ENCODE measurements around the gene EMC1. TPM values are rescaled to one million over a fixed set of nuclear protein-coding genes. Genes with fewer than 3 reads are reported as not detected.
"Not testable (repeated sequence)": the region's sequence is repeated elsewhere in the genome, so short reads cannot be mapped to it uniquely, and the experiment has no call there.

Gene EMC1
- total RNA-seq, 1 experiment from 2014 or later, result 36.4 TPM

DNA sequence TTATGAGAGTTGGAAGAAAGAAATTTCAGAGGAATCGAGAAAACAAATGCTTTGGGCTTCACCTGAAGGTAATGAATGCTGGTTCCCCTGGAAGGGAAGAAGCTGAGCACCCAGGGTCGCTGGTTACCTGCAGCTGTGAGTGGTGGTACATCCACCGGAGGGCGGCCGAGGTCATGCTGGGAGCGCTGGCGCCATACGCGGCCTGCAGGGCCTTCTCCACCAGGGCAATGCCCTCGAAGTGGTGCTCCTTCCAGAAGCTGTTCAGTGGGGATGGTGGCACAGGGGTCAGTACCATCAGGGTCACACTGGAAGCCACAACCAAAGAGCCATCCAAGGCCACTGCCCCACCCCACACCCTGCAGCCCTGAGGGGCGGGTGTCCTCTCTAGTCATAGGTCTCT, 17.1 kb upstream of the EMC1 start:
- no peak for DNase-seq (ENCODE audit: low read depth)
- in situ Hi-C loops (cut with HindIII; ENCODE audit: low pct_unique_long_range_greater_than_20kb, low sequenced_read_pairs), result no loop called here

DNA sequence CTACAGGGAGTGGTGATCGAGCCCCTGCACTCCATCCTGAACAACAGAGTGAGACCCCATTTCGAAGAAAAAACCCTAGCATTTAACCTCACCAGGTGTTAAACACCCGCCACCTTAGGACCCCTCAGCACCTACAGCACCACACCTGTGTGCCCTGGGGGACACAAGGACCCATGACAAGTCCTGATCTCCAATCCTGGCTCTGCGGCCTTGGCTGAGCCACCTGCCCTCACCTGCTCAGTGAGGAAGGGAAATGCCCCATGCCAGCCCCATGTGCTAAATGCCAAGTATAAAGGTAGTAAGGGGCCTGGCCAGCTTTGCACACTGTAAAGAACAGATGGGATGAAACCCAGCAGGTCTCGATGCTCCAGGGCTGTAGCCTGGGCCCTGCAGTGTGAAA, 11.4 kb upstream of the EMC1 start:
- DNase-seq (ENCODE audit: low read depth), result no peak
- in situ Hi-C loops (cut with HindIII; ENCODE audit: low pct_unique_long_range_greater_than_20kb, low sequenced_read_pairs), result no loop called here

DNA sequence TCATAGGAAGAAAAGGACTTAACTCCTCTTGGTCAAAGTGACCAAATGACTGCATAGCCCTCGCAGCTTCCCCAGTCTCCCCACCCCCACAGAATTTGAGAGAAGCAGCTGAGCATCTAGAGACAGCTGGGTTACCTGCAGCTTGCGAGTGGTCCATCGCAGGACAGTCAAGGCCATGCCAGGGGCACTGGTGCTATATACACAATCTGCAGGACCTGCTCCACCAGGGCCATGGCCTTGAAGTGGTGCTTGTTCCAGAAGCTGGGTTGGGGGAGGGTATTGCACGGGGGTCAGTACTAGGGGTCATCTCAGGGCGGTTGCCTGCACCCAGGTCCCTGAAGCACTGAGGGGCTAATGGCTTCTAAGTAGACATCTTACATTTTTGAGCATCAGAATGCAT, 10.7 kb upstream of the EMC1 start:
- DNase-seq (ENCODE audit: low read depth), result no peak
- in situ Hi-C loops (cut with HindIII; ENCODE audit: low pct_unique_long_range_greater_than_20kb, low sequenced_read_pairs), result no loop called here

- peak; percentile 83 for DNase-seq (ENCODE audit: low read depth)
- in situ Hi-C loops (cut with HindIII; ENCODE audit: low pct_unique_long_range_greater_than_20kb, low sequenced_read_pairs), result no loop called here
Measured at GRCh38 chr1:19260211-19261138, 9.2 kb upstream of the EMC1 start.

DNA sequence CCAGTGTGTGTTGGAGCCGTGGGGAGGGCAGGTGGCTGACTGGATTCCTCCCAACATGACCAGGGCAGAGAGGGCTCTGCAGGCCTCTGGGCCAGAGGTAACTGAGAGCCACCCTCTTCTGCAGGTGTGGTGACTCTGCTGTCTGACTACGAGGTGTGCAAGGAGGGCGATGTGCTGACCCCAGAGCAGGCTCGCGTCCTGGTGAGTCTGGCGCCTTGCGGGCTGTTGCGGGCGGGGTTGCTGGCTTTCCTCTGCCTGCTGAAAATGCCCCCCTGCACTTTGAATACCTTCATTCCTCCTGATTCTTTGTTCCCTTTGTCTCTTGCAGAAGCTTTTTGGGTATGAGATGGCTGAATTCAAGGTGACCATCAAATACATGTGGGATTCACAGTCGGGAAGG, 7.0 kb upstream of the EMC1 start:
- in situ Hi-C loops (cut with HindIII; ENCODE audit: low pct_unique_long_range_greater_than_20kb, low sequenced_read_pairs), result no loop called here
- no peak for DNase-seq (ENCODE audit: low read depth)

DNA sequence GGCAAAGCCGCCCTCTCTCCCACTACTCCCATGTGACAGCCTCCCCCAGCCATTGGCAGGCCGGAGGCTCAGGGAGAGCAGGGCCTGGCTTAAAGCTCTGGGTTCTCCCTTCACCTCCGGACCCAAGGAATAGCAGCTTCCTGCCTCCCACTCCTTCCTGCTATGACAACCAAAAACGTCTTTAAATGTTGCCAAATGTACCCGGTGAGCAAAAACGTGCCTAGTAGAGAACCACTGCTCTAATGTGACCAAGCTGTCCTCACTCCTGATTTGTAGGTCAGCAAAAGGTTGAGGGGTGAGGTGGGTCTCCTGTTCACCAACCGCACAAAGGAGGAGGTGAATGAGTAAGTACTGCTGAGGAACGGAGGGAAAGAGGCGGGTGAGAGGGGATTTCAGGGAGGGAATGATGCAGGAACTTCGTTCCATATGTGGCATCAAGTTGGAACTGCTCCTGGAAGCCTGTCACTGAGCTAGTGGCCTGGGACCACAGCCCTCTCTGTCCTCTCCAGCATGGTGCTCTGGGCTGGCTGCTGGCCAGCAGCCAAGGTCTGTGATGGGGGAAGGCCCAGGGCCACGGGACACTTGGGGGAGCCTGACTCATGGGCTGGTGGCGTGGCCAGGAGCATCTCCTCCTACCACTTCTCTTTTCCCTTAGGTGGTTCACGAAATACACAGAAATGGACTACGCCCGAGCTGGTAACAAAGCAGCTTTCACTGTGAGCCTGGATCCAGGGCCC, 6.0 kb upstream of the EMC1 start:
- in situ Hi-C loops (cut with HindIII; ENCODE audit: low pct_unique_long_range_greater_than_20kb, low sequenced_read_pairs), result no loop called here
- DNase-seq (ENCODE audit: low read depth), result peak; percentile 39

DNA sequence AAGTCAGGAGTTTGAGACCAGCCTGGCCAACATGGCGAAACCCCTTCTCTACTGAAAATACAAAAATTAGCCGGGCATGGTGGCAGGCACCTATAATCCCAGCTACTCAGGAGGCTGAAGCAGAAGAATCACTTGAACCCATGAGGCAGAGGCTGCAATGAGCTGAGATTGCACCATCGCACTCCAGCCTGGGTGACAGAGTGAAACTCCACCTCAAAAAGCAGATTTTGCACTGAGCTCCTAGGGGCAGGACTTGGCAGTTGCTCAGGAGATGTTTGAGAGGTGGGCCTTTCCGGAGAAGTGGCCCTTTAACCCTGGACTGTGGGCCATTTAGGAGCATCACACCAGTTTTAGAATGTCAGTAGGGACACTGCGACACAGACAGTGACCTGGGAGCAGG, 5.0 kb upstream of the EMC1 start:
- DNase-seq (ENCODE audit: low read depth); in situ Hi-C loops (cut with HindIII; ENCODE audit: low pct_unique_long_range_greater_than_20kb, low sequenced_read_pairs): not testable (repeated sequence)

- in situ Hi-C loops (cut with HindIII; ENCODE audit: low pct_unique_long_range_greater_than_20kb, low sequenced_read_pairs), result no loop called here
- DNase-seq (ENCODE audit: low read depth), result no peak
Measured at GRCh38 chr1:19255288-19255687, 4.0 kb upstream of the EMC1 start.

DNA sequence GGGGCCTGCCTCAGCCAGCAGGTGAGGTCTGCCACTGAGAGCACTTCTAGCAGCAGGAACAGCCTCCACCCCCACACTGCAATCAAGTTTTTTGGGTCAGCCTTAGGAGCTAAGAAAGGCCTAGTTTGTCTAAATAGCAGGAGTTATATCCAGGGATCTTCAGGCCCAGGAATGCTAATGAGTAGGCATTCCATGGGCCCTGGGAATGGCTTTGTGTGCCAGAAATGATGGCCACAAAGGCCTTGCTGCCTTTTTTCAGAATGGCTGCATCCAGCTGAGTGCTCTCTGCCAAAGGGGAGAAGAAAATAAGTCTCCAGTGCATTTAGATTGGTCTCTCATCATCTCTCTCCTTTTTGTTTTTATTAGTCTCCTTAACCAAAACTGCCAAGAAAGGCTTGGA, 3.1 kb upstream of the EMC1 start:
- in situ Hi-C loops (cut with HindIII; ENCODE audit: low pct_unique_long_range_greater_than_20kb, low sequenced_read_pairs), result no loop called here
- no peak for DNase-seq (ENCODE audit: low read depth)

DNA sequence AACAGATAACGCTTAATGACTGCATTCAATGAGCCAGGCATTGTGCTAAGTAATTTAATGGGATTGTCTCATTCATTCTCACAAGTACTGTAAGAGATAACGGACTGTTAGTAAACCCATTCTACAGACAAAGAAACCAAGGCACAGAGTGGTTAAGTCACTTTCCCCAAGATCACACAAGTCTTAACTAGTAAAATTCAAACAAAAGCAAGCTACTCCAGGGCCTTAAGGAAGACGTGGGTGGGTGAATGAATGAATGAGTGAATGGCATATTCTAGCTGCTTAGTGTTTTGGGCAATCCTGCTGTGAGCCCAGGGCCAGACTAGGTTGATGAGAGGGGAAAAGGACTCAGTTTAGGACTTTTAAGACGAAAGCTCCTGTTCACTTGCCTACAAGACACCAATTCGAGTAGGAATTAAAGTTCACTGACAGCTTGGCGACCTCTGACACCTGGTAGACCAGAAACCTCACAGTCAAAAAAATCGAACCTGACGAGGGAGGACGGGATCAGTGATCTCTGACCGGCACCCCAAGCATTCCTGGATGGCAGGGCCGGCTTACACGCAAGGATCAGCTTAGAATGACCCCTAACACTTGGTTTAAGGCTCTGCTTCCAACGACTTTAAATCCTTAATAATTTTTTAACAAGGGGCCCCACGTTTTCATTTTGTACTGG, 557 bp downstream of the EMC1 start:
- DNase-seq (ENCODE audit: low read depth), result no peak
- in situ Hi-C loops (cut with HindIII; ENCODE audit: low pct_unique_long_range_greater_than_20kb, low sequenced_read_pairs), result no loop called here

DNA sequence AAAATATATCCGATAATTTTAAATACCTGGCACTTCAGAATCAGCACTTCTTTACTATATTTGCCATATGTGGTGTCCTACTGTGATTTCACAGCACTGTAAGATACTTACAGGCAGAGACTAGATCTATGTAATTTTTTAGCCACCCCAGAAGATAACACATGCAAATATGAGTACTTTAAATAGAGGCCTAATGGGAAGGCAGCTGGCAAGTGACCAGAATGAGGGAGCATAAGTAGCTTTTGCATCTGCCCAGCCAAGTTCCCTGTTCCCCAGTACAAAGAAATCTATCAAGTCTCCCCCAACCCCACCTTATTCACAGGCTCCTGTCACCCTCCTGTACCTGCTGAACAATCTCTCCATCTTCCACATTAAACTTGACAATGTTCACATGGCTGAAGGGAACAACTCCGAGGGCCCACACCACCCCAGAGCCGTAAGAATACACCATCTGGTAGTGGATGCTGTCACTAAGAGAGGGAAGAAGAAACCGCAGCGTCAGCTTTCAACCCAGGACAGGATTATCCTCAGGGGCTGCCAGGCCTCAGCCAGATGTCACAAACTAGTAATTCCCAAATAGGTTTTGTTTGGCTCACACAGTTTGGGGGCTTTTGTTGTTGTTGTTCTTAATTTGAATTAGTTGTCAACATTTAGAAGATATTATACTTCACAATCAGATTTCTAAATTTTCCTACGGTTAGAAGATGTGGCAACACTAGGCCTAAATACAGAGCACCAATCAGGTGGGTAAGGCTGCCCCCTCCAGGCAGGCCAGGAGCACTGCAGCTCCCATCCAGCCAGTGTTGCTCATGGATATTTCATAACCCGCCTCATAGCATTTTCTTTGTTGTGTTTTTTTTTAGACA, 10.4 kb downstream of the EMC1 start:
- in situ Hi-C loops (cut with HindIII; ENCODE audit: low pct_unique_long_range_greater_than_20kb, low sequenced_read_pairs), result no loop called here
- peak; percentile 54 for DNase-seq (ENCODE audit: low read depth)

GRCh38 chr1:19239876-19240275, 11.4 kb downstream of the EMC1 start:
- DNase-seq (ENCODE audit: low read depth), result no peak

DNA sequence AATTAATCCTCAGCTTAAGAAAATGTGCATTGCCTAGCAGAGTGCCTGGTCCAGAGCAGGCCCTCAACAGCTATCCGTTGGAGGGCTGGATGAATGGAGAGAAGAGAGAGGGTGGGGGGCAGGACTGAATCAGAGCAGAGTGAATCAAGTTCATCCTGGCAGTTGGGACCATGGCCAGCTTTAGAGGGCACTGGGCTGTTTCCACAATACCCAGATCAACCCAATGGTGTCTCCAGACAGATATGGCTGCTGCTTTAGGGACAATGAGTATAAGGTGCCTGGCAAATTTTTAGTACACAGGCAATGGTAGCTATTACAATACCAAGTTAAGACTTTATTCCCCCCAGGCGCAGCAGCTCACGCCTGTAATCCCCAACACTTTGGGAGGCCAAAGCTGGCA, 17.1 kb downstream of the EMC1 start:
- in situ Hi-C loops (cut with HindIII; ENCODE audit: low pct_unique_long_range_greater_than_20kb, low sequenced_read_pairs), result no loop called here
- DNase-seq (ENCODE audit: low read depth), result no peak

More at GRCh38 chr1:19239876-19240275, 11.4 kb downstream of the EMC1 start:
- in situ Hi-C loops (cut with HindIII; ENCODE audit: low pct_unique_long_range_greater_than_20kb, low sequenced_read_pairs), result no loop called here

- in situ Hi-C loops (cut with HindIII; ENCODE audit: low pct_unique_long_range_greater_than_20kb, low sequenced_read_pairs), result no loop called here
- peak; percentile 69 for DNase-seq (ENCODE audit: low read depth)
Measured at GRCh38 chr1:19232524-19232846, 18.8 kb downstream of the EMC1 start.

DNA sequence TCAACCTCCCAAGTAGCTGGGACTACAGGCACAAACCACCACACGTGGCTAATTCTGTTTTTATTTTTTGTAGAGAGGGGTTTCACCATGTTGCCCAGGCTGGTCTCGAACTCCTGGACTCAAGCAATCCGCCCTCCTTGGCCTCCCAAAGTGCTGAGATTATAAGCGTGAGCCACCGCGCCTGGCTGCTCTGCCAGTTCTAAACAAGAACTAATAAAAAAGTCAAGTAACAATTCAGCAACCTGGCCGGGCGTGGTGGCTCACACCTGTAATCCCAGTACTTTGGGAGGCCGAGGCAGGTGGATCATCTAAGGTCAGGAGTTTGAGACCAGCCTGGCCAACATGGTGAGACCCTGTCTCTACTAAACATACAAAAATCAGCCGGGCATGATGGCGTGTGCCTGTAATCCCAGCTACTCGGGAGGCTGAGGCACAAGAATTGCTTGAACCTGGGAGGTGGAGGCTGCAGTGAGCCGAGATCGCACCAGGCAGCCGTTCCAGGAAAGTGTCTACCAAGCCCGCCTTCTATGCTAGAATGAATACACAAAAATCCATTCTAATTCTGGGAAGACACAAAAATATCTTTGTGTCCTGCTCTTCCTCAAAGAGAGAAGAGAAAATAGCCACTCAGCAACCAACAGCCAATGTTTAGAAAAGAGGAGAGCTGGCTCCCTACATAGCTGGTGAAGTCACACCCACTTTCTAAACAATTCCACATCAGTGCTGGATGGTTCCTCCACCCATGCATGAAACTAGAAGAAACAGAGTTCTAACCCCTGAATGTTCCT, 19.4 kb downstream of the EMC1 start:
- in situ Hi-C loops (cut with HindIII; ENCODE audit: low pct_unique_long_range_greater_than_20kb, low sequenced_read_pairs); DNase-seq (ENCODE audit: low read depth): not testable (repeated sequence)

GRCh38 chr1:19229828-19230325, 21.4 kb downstream of the EMC1 start:
- in situ Hi-C loops (cut with HindIII; ENCODE audit: low pct_unique_long_range_greater_than_20kb, low sequenced_read_pairs), result no loop called here
- DNase-seq (ENCODE audit: low read depth), result no peak

DNA sequence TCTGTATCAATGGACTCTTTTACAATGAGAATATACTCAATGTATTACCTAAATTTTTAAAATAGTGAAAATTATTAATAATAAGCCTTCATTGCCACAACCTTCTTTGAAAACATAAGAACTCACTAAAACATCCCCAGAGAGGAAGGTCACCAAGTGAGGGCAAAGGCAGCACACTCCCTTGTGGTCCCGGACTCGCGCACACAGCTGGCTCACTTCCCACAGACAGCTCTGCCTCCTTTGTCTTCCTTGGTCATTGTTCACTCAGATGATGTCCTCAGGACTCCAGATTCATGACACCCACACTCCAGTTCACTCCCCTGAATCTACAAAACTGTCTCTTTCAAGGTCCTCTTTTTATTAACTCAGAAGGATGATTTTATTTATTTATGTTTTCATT, 22.1 kb downstream of the EMC1 start:
- DNase-seq (ENCODE audit: low read depth), result no peak
- in situ Hi-C loops (cut with HindIII; ENCODE audit: low pct_unique_long_range_greater_than_20kb, low sequenced_read_pairs), result no loop called here

All from Caki2 (cell line).